SJCRH30 (cell line): ENCODE measurements around the gene BICDL1. TPM values are rescaled to one million over a fixed set of nuclear protein-coding genes. Genes with fewer than 3 reads are reported as not detected.

ENCODE experiments used
- DNase-seq, 2 experiments: peaks; one replicate each; pipeline ENCODE4 v3.0.0-alpha.2; 2015 to 2020
- H3K27ac ChIP-seq: fragments of 250-450 bp; sonication (Bioruptor Pico); 2 replicates; pipeline ENCODE4 v1.5.1; 2020; ENCODE audit warnings: mild to moderate bottlenecking, moderate library complexity
- H3K27me3 ChIP-seq: fragments of 250-450 bp; sonication (Bioruptor Pico); 2 replicates; pipeline ENCODE4 v1.5.1; 2020; ENCODE audit warnings: mild to moderate bottlenecking, moderate library complexity
- H3K36me3 ChIP-seq: fragments of 250-450 bp; sonication (Bioruptor Pico); 2 replicates; pipeline ENCODE4 v1.5.1; 2020; ENCODE audit warnings: mild to moderate bottlenecking, moderate library complexity
- H3K4me1 ChIP-seq: fragments of 250-450 bp; sonication (Bioruptor Pico); 2 replicates; pipeline ENCODE4 v1.5.1; 2020; ENCODE audit warnings: mild to moderate bottlenecking, moderate library complexity
- H3K4me3 ChIP-seq: fragments of 250-450 bp; sonication (Bioruptor Pico); 2 replicates; pipeline ENCODE4 v1.5.1; 2020; ENCODE audit warnings: mild to moderate bottlenecking, moderate library complexity
- H3K9me3 ChIP-seq: fragments of 250-450 bp; sonication (Bioruptor Pico); replicated peaks from 2 replicates; pipeline ENCODE4 v1.5.1; 2020; ENCODE audit warnings: mild to moderate bottlenecking, moderate library complexity
- total RNA-seq: library from RNA; depleted of rRNA; stranded (reverse); fragments of >200 nt; shearing (Covaris generic); gene quantifications from 2 replicates; pipeline ENCODE4 v1.2.3, GENCODE V29; 2014

BICDL1 gene
- total RNA-seq, 1 experiment from 2014 or later = not detected

DNA sequence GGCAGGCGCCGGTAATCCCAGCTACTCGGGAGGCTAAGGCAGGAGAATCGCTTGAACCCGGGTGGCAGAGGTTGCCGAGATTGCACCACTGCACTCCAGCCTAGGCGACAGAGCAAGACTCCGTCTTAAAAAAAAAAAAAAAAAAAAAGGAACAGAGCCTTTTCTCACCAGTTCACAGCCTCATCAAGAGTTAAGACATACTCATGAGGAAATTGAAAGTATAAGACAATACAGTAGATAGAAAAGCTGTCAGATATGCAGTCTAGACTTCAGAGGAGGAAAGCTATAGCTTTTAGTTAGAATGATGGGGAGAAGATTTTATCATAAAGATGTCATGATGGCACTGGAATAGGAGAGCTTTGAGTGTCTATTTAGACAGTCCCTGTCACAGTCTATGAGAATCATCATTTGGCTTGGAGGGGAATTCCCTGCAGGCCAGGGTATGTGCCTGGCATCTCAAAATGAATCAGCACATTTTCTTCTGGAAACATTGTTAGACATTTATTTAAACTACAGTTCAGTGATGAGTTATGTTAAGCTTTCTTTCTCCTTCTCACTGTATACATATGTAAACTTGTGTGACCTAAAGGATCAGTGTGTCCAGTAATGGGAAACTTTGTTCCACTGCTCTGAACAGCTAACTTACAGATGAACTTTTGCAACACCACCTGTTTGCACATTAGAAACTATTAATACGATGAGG is 130.4 kb downstream of the BICDL1 start:
- no peak for DNase-seq
- no peak overlapping the region for H3K27ac ChIP-seq
- no peaks in the 10 kb centered on the region for H3K27me3 ChIP-seq
- H3K36me3 ChIP-seq = no peaks in the 10 kb centered on the region; the same call in 1 of the 2 replicates
- H3K4me3 ChIP-seq = no peak overlapping the region
- no peaks in the 10 kb centered on the region for H3K9me3 ChIP-seq
- peaks cover 3% of the 10 kb centered on the region; the same call in 1 of the 2 replicates for H3K4me1 ChIP-seq

DNA sequence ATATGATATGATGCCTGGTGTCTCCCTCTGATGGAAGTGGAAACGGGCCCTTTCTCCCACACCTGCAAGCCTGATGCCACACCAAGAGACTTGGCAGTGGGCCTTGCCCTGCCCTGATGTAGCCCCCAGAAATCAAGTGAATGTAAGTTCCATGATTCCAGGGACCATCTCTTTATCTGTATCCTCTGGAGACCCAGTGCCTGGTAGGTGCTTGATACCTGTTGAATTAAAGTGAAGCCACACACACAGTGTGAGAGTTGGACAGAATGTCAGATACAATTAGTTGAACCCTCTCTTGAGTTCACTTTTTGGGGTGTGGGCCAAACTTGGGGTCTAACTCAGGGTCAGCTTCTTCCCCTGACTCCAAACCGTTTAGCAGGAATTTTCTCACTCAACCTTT is 132.3 kb downstream of the BICDL1 start:
- no peak overlapping the region for H3K27ac ChIP-seq

DNA sequence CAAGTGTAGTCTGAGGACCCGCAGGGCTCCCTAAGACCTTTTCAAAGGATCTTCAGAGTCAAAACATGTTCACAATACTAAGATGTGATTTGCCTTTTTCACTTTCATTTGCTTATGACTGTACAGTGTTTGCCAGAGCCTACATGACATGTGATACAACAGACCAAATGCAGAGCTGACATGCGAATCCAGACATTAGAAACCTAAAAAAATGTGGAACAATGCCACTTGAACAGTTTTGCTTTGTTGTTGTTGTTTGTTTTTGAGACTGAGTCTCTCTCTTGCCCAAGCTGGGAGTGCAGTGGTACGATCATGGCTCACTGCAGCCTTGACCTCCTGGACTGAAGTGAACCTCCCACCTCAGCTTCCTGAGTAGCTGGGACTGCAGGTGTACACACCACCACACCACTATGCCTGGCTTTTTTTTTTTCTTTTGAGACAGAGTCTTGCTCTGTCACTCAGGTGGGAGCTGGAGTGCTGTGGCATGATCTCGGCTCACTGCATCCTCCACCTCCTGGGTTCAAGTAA is 132.8 kb downstream of the BICDL1 start:
- Histone ChIP-seq H3K27ac (no peak overlapping the region), H3K36me3 (peaks cover 3% of the 10 kb centered on the region), H3K4me1 (no peaks in the 10 kb centered on the region), H3K9me3 (no peaks in the 10 kb centered on the region), H3K4me3 (no peak overlapping the region), H3K27me3 (no peaks in the 10 kb centered on the region)
- no peak for DNase-seq

More for the DNA sequence above, 132.3 kb downstream of the BICDL1 start:
- DNase-seq = no peak
- Histone ChIP-seq H3K9me3 (no peaks in the 10 kb centered on the region), H3K4me1 (no peaks in the 10 kb centered on the region), H3K36me3 (no peaks in the 10 kb centered on the region), H3K27me3 (no peaks in the 10 kb centered on the region), H3K4me3 (no peak overlapping the region)

DNA sequence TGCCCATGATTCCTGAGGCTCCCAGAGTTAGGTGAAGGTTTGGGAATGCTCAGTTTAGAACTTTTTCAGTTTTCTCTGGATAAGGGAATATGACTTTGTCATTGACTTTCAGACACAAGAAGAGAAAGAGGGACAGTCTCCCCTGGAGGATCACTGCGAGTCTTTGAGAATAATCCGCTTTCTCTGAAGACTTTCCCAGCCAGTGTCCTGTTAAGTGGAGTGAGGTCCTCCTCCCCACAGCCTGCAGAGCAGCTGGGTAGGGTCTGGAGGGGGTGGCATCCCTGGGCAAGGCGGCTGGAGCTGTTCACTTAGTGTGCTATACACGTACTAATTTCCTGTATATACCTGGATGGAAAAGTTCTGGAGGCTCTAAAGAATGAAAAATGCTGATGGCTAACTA is 136.0 kb downstream of the BICDL1 start:
- no peaks in the 10 kb centered on the region for H3K27me3 ChIP-seq
- no peaks in the 10 kb centered on the region for H3K4me1 ChIP-seq
- H3K36me3 ChIP-seq = peaks cover 27% of the 10 kb centered on the region
- H3K27ac ChIP-seq = no peak overlapping the region
- H3K4me3 ChIP-seq = no peak overlapping the region
- no peaks in the 10 kb centered on the region for H3K9me3 ChIP-seq
- DNase-seq = no peak

DNA sequence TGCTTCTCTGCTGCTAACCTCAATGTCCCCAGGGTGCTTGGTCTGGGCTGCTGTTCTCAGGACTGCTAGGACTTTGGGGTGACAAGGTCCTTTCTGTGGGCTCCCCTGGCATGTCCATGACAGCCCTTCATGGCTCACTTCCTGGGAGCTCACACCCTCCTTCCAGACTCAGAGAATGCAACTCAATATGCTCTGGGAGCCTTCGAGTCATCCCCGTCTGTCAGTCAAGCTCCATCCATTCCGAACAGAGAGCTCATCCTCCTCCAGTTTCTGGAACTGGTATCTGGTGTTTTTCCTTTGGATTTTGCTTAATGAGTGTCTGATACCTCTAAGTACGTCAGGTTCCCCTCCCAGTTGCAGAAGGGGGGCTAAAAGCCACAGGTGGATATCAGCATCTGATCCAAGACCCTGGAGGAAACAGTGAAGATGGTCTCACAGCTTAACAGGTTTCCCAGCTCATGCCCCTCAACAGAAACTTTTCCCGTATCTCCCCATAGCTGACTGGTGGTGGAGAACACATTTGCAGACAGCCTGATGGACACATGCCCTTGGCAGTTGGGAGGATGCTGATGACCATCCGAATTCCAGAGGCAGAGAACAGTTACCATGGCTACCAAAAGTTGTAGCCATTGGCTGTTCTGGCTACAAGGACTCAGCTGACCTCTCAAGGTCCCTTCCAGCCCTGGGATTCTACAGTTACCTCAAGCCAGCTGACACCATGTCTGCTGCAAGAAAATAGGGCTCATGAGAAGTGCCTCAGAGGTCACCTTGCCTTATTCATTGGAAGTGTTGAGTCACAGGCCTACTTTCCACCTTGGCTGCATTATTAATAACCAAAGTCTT is 137.0 kb downstream of the BICDL1 start:
- Histone ChIP-seq H3K9me3 (no peaks in the 10 kb centered on the region), H3K27ac (no peak overlapping the region), H3K36me3 (peaks cover 27% of the 10 kb centered on the region), H3K4me1 (no peaks in the 10 kb centered on the region), H3K27me3 (no peaks in the 10 kb centered on the region), H3K4me3 (no peak overlapping the region)
- no peak for DNase-seq

GRCh38 chr12:120126635-120127005 is 137.6 kb downstream of the BICDL1 start:
- Histone ChIP-seq H3K9me3 (no peaks in the 10 kb centered on the region), H3K27ac (no peak overlapping the region), H3K36me3 (peaks cover 32% of the 10 kb centered on the region), H3K4me3 (no peak overlapping the region), H3K4me1 (no peaks in the 10 kb centered on the region), H3K27me3 (no peaks in the 10 kb centered on the region)
- no peak for DNase-seq

DNA sequence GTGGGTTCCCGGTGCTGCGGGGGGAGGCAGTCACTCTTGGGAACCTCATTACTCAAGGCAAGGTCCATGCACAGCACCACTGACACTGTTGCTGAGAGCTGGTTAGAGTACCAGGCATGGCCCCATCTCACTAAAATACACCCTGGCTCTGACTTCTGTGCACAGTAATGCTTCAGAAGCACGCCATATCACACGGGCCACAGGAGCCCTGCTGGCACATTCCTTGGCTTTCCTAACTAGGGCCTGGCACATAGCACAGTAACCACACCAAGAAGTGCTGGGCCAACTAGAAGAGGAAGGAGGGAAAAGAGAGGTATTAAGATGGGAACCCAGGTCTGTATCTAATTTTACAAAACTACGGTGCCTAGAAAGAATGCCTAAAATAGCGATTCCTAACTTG is 141.0 kb downstream of the BICDL1 start:
- DNase-seq = no peak
- Histone ChIP-seq H3K27ac (no peak overlapping the region), H3K36me3 (peaks cover 49% of the 10 kb centered on the region), H3K4me1 (no peaks in the 10 kb centered on the region), H3K27me3 (no peaks in the 10 kb centered on the region), H3K9me3 (no peaks in the 10 kb centered on the region), H3K4me3 (no peak overlapping the region)

DNA sequence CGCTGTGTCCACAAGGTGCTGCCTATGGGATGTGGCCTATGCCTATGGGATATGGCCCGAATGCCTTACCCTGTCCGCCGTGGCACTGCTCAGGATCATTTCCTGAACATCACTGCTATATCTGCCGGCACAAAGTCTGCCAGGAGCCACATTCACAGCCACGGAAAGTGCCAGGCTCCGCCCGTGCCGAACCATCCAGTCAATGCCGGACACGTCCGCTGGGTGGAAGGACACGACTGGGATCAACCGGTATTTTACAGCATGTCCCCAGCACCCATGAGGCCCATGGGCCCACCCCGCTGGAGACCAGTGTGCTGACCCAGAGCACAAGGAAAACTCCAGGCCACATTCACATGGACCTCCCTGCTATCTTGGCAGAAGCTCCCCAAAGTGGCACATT is 142.1 kb downstream of the BICDL1 start:
- Histone ChIP-seq H3K36me3 (peaks cover 57% of the 10 kb centered on the region), H3K27ac (no peak overlapping the region), H3K9me3 (no peaks in the 10 kb centered on the region), H3K4me1 (no peaks in the 10 kb centered on the region), H3K4me3 (no peak overlapping the region), H3K27me3 (no peaks in the 10 kb centered on the region)
- no peak for DNase-seq

DNA sequence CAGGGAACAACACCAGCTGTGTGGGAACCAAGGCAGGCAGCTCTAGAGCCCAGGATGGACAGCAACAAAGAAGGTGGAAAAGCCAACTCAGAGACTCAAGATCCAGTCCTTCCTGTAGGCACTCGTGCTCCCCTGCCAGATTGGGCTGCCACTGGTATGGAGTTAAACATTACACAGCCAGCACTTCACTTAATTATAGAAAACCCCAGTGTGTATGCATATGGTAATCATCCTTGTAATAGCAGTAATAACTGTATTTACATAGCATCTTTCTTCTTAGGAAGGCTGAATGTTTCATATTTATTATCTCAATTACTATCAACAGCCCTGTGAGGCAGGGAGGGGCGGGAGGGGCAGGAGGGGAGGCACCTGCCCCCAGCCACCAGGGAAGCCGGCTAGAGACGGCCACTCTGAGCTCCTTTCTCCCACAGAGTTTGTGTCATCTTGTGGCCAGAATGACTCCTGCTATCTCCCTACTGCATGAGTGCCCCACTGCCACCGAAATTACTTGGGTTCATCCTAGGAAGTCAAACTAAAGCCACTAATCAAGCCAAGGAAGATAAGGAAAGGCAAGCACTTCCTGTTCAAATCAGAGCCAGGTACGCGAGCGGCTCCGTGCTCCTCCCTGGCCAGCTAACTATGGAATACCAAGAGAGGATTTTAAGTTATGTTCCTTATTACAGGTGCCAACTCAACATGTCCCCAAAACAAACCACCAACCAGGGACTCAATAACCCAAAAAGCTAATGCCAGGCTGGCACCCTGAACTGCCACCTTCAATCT is 143.2 kb downstream of the BICDL1 start:
- no peak overlapping the region for H3K27ac ChIP-seq
- H3K9me3 ChIP-seq = no peaks in the 10 kb centered on the region
- no peaks in the 10 kb centered on the region for H3K27me3 ChIP-seq
- H3K4me1 ChIP-seq = no peaks in the 10 kb centered on the region
- no peak overlapping the region for H3K4me3 ChIP-seq
- H3K36me3 ChIP-seq = peaks cover 62% of the 10 kb centered on the region
- no peak for DNase-seq

DNA sequence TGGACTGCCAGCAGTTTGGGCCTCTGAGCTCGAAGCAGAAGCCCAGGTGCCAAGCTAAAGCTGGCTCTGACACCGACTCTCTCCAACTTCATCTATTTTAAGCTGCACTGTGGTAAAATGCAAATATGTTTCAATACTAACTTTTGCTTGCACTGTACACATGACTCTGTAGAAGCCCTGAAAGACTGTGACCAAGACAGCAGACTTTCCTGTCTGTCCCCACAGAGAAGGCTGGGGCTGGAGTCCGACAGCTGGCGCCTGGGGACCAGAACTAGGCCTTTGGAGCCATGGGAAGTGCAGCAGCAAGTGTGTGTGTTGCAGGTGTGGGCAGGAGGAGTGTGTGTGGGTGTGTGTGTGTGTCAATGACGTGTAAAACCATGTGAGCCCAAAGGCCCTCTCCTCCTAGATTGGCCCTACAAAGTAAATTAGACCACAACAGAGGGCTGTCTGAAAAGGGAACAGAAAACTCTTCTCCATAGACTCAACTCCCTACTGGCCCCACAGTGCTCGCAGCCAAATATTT is 143.9 kb downstream of the BICDL1 start:
- Histone ChIP-seq H3K27me3 (no peaks in the 10 kb centered on the region), H3K36me3 (peaks cover 62% of the 10 kb centered on the region), H3K9me3 (no peaks in the 10 kb centered on the region), H3K4me1 (no peaks in the 10 kb centered on the region), H3K27ac (no peak overlapping the region), H3K4me3 (no peak overlapping the region)
- DNase-seq = no peak

DNA sequence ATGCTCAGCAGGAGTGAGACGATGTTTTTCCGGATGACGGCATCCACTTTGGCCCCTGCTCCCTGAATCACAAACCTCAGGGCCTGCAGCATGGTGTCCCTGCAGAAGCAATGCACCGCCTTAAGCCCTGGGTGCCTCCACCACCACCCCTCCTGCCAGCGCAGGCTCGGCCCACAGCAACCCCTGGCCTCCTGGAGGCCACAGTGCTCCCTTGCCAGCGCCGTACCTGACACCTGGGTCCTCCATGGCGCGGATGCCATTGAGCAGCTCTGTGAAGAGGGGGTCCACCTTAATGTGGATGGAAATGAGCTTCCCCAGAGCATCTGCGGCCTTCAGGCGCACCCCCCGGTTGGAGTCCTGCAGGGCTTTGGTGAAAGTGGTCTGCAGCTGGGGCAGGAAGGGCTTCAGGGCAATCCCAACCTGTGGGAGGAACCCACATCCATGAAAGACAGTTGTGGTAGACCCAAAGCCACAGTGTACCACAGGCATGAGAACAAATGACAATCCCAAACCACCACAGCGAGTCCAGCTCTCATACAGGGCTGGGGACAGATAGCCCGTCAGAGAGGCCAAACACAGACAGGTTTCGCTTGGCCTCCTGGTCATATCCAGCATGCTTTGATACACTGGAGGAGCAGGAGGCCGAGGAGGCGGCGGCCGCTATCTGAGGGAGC is 145.4 kb downstream of the BICDL1 start:
- peaks cover 64% of the 10 kb centered on the region for H3K36me3 ChIP-seq
- no peaks in the 10 kb centered on the region for H3K4me1 ChIP-seq
- H3K4me3 ChIP-seq = no peak overlapping the region
- no peaks in the 10 kb centered on the region for H3K9me3 ChIP-seq
- no peak for DNase-seq
- no peaks in the 10 kb centered on the region for H3K27me3 ChIP-seq
- no peak overlapping the region for H3K27ac ChIP-seq

GRCh38 chr12:120136093-120136770 is 147.2 kb downstream of the BICDL1 start:
- Histone ChIP-seq H3K27me3 (no peaks in the 10 kb centered on the region), H3K9me3 (no peaks in the 10 kb centered on the region), H3K4me1 (no peaks in the 10 kb centered on the region), H3K4me3 (no peak overlapping the region), H3K36me3 (peaks cover 64% of the 10 kb centered on the region), H3K27ac (no peak overlapping the region)
- DNase-seq = no peak

DNA sequence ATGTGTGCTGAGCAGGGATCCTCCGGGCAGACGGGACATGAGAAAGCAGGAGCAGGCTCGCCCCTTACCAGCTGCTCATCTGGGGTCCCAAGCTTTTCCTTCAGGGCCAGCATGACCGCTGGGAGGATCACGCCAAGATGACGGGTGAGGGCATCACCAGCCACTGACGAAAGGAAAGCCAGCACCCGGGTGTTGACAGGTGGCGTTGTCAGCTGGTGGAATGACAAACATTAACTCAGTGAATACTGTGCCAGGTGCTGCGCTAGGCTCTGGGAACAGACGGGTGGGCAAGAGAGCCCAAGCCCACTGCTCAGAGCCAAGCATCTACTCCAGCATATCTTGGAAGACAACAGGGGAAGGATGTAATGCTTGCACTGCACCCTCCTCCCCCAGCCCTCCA is 148.8 kb downstream of the BICDL1 start:
- Histone ChIP-seq H3K36me3 (peaks cover 76% of the 10 kb centered on the region), H3K27ac (no peak overlapping the region), H3K4me3 (no peak overlapping the region), H3K4me1 (no peaks in the 10 kb centered on the region), H3K27me3 (no peaks in the 10 kb centered on the region), H3K9me3 (no peaks in the 10 kb centered on the region)
- no peak for DNase-seq

- Histone ChIP-seq H3K4me1 (no peaks in the 10 kb centered on the region), H3K36me3 (peaks cover 73% of the 10 kb centered on the region), H3K9me3 (no peaks in the 10 kb centered on the region), H3K27ac (no peak overlapping the region), H3K4me3 (no peak overlapping the region), H3K27me3 (no peaks in the 10 kb centered on the region)
- DNase-seq = no peak
Measured at GRCh38 chr12:120138366-120138765, 149.3 kb downstream of the BICDL1 start.
